Esophagus (tissue), 2 donors: Measurements from ENCODE around the gene MEIS2. TPM values are rescaled to one million over a fixed set of nuclear protein-coding genes. Genes with fewer than 3 reads are reported as not detected.

Experiments
- H3K27ac ChIP-seq, 2 donors: one replicate each; pipeline ENCODE4 v1.5.1; 2013; ENCODE audit warnings: low read depth in 2 of 2, mild to moderate bottlenecking in 2 of 2, inconsistent platforms in 1 of 2, low read length in 1 of 2, moderate library complexity in 1 of 2
- H3K27me3 ChIP-seq, 2 donors: one replicate each; pipeline ENCODE4 v1.6.1; 2013; ENCODE audit warnings: low read length in 2 of 2, control low read depth in 1 of 2, mild to moderate bottlenecking in 1 of 2; ENCODE audit not compliant: insufficient read depth in 2 of 2, control insufficient read depth in 1 of 2
- H3K36me3 ChIP-seq, 2 donors: one replicate each; pipeline ENCODE4 v1.6.1; 2013; ENCODE audit warnings: low read length in 1 of 2; ENCODE audit not compliant: control insufficient read depth in 2 of 2, insufficient read depth in 2 of 2
- H3K4me1 ChIP-seq, 2 donors: one replicate each; pipeline ENCODE4 v1.6.1; 2013; ENCODE audit warnings: low read length in 1 of 2; ENCODE audit not compliant: control insufficient read depth in 2 of 2, insufficient read depth in 2 of 2
- H3K4me3 ChIP-seq, 2 donors: one replicate each; pipeline ENCODE4 v1.5.1; 2013; ENCODE audit warnings: low read length in 2 of 2, mild to moderate bottlenecking in 2 of 2, low read depth in 1 of 2, moderate library complexity in 1 of 2
- H3K9me3 ChIP-seq, 2 donors: one replicate each; pipeline ENCODE4 v1.6.1; 2013; ENCODE audit warnings: mild to moderate bottlenecking in 2 of 2, low read depth in 1 of 2, low read length in 1 of 2, moderate library complexity in 1 of 2; ENCODE audit not compliant: control insufficient read depth in 2 of 2, insufficient read depth in 1 of 2
- WGBS, 2 donors: extraction: QIAGEN DNeasy Blood & Tissue Kit; methylation state at CpG; one replicate each; pipeline ENCODE4 v1.1.7; 2013; 5-methylcytosine and 5-hydroxymethylcytosine counted together
- polyA plus RNA-seq, 2 donors: library from polyadenylated mRNA; stranded (reverse); fragments of 200-250 nt; gene quantifications; one replicate each; pipeline ENCODE4 v1.2.3, GENCODE V29; 2013
- donor health status: healthy with polysubstance abuse.
- donor health status: Bipolar disorder and iron deficiency.

MEIS2 gene
- polyA plus RNA-seq, 2 donors, result 6.0 to 8.8 TPM

- no peak overlapping the region for H3K27ac ChIP-seq
- no peak overlapping the region for H3K4me3 ChIP-seq
- no peaks in the 10 kb centered on the region for H3K27me3 ChIP-seq
- WGBS, 2 donors, result 84 to 85% methylated on average over 6 of the region's 6 CpGs
- H3K9me3 ChIP-seq, result no peaks in the 10 kb centered on the region
- peaks cover 0 to 2% of the 10 kb centered on the region in 2 donors for H3K4me1 ChIP-seq
- H3K36me3 ChIP-seq, result peaks cover 0 to 3% of the 10 kb centered on the region in 2 donors
Observed at GRCh38 chr15:37053166-37053565, 47.2 kb downstream of the MEIS2 start.

- Histone ChIP-seq H3K9me3 (no peaks in the 10 kb centered on the region), H3K27me3 (no peaks in the 10 kb centered on the region), H3K4me3 (no peak overlapping the region), H3K27ac (no peak overlapping the region), H3K36me3 (peaks cover 0 to 3% of the 10 kb centered on the region in 2 donors), H3K4me1 (peaks cover 0 to 2% of the 10 kb centered on the region in 2 donors)
- WGBS, 2 donors, result 75 to 83% methylated on average over 3 of the region's 3 CpGs
Observed at GRCh38 chr15:37050345-37050744, 50.0 kb downstream of the MEIS2 start.

- Histone ChIP-seq H3K9me3 (no peaks in the 10 kb centered on the region), H3K27ac (no peak overlapping the region)
Observed at GRCh38 chr15:37046876-37047614, 53.3 kb downstream of the MEIS2 start.

GRCh38 chr15:37045859-37046740 lies 54.2 kb downstream of the MEIS2 start:
- Histone ChIP-seq H3K4me3 (no peak overlapping the region), H3K9me3 (no peaks in the 10 kb centered on the region), H3K4me1 (peaks cover 0 to 2% of the 10 kb centered on the region in 2 donors), H3K27me3 (no peaks in the 10 kb centered on the region), H3K27ac (no peak overlapping the region), H3K36me3 (no peaks in the 10 kb centered on the region)
- WGBS, 2 donors, result 48 to 63% methylated on average over 12 of the region's 12 CpGs

More at GRCh38 chr15:37046876-37047614, 53.3 kb downstream of the MEIS2 start:
- peaks cover 0 to under 1% of the 10 kb centered on the region in 2 donors for H3K36me3 ChIP-seq
- no peaks in the 10 kb centered on the region for H3K27me3 ChIP-seq
- no peak overlapping the region for H3K4me3 ChIP-seq
- peaks cover 0 to 2% of the 10 kb centered on the region in 2 donors for H3K4me1 ChIP-seq

GRCh38 chr15:37044915-37045648 lies 55.3 kb downstream of the MEIS2 start:
- 86% methylated on average over 5 of the region's 5 CpGs for WGBS, 2 donors
- Histone ChIP-seq H3K4me3 (no peak overlapping the region), H3K9me3 (no peaks in the 10 kb centered on the region), H3K27ac (no peak overlapping the region), H3K4me1 (peaks cover 0 to 2% of the 10 kb centered on the region in 2 donors), H3K27me3 (no peaks in the 10 kb centered on the region), H3K36me3 (no peaks in the 10 kb centered on the region)

GRCh38 chr15:37041836-37042235 lies 58.5 kb downstream of the MEIS2 start:
- Histone ChIP-seq H3K27ac (no peak overlapping the region), H3K9me3 (no peaks in the 10 kb centered on the region), H3K4me1 (peaks cover 0 to 2% of the 10 kb centered on the region in 2 donors), H3K27me3 (no peaks in the 10 kb centered on the region), H3K4me3 (no peak overlapping the region), H3K36me3 (no peaks in the 10 kb centered on the region)
- WGBS, 2 donors, result 94 to 95% methylated on average over 4 of the region's 4 CpGs

GRCh38 chr15:37041042-37041441 lies 59.3 kb downstream of the MEIS2 start:
- WGBS, 2 donors, result 79 to 95% methylated on average over 1 of the region's 1 CpG
- H3K9me3 ChIP-seq, result no peaks in the 10 kb centered on the region
- no peak overlapping the region for H3K27ac ChIP-seq
- no peaks in the 10 kb centered on the region for H3K36me3 ChIP-seq
- peaks cover 0 to under 1% of the 10 kb centered on the region in 2 donors for H3K4me1 ChIP-seq
- H3K4me3 ChIP-seq, result no peak overlapping the region
- H3K27me3 ChIP-seq, result no peaks in the 10 kb centered on the region

GRCh38 chr15:37040072-37040742 lies 60.1 kb downstream of the MEIS2 start:
- Histone ChIP-seq H3K9me3 (no peaks in the 10 kb centered on the region), H3K27ac (no peak overlapping the region), H3K27me3 (no peaks in the 10 kb centered on the region), H3K36me3 (no peaks in the 10 kb centered on the region), H3K4me3 (no peak overlapping the region), H3K4me1 (no peaks in the 10 kb centered on the region)
- WGBS, 2 donors, result 74 to 80% methylated on average over 4 of the region's 4 CpGs

- Histone ChIP-seq H3K27me3 (no peaks in the 10 kb centered on the region), H3K4me3 (no peak overlapping the region), H3K36me3 (no peaks in the 10 kb centered on the region), H3K9me3 (no peaks in the 10 kb centered on the region), H3K4me1 (no peaks in the 10 kb centered on the region), H3K27ac (no peak overlapping the region)
- 46 to 56% methylated on average over 7 of the region's 7 CpGs for WGBS, 2 donors
Observed at GRCh38 chr15:37038716-37039106, 61.6 kb downstream of the MEIS2 start.
